Liver (tissue), 3 donors: ENCODE data around the gene ALDH2.

Experiments used
- ATF3 ChIP-seq: IDR thresholded peaks from 2 replicates; pipeline ENCODE4 v1.6.1; 2016; ENCODE audit warnings: antibody characterized with exemption
- CTCF ChIP-seq: fragments of 150-350 bp; IDR thresholded peaks from 2 replicates; pipeline ENCODE4 v1.5.1; 2017; ENCODE audit warnings: improper control_type of control experiment, low read depth, low read length; ENCODE audit not compliant: missing input control
- FOXA2 ChIP-seq: IDR thresholded peaks from 2 replicates; pipeline ENCODE4 v1.6.1; 2016; ENCODE audit warnings: antibody characterized with exemption
- HNF4G ChIP-seq: IDR thresholded peaks from 2 replicates; pipeline ENCODE4 v1.6.1; 2016; ENCODE audit warnings: antibody characterized with exemption
- JUND ChIP-seq, 2 donors: IDR thresholded peaks; 2 replicates each; pipeline ENCODE4 v1.6.1; 2016; ENCODE audit warnings: antibody characterized with exemption in 2 of 2
- MAX ChIP-seq: IDR thresholded peaks from 2 replicates; pipeline ENCODE4 v1.6.1; 2016; ENCODE audit warnings: antibody characterized with exemption
- NR2F2 ChIP-seq: IDR thresholded peaks from 2 replicates; pipeline ENCODE4 v1.6.1; 2016; ENCODE audit warnings: antibody characterized with exemption
- RAD21 ChIP-seq, 2 donors: IDR thresholded peaks; 2 replicates each; pipeline ENCODE4 v1.6.1; 2016; ENCODE audit warnings: antibody characterized with exemption in 2 of 2, mild to moderate bottlenecking in 2 of 2
- REST ChIP-seq: IDR thresholded peaks from 2 replicates; pipeline ENCODE4 v1.6.1; 2016; ENCODE audit warnings: antibody characterized with exemption, mild to moderate bottlenecking
- SP1 ChIP-seq: IDR thresholded peaks from 2 replicates; pipeline ENCODE4 v1.6.1; 2018; ENCODE audit warnings: antibody characterized with exemption, mild to moderate bottlenecking
- TAF1 ChIP-seq: conservative IDR thresholded peaks from 2 replicates; pipeline ENCODE4 v1.6.1; 2016; ENCODE audit warnings: antibody characterized with exemption, mild to moderate bottlenecking
- YY1 ChIP-seq: IDR thresholded peaks from 2 replicates; pipeline ENCODE4 v1.6.1; 2016; ENCODE audit warnings: antibody characterized with exemption, mild to moderate bottlenecking
- ZBTB33 ChIP-seq: IDR thresholded peaks from 2 replicates; pipeline ENCODE4 v1.6.1; 2016; ENCODE audit warnings: antibody characterized with exemption
- donor health status: healthy.
- donor health status: healthy.

- no peak for TF ChIP-seq TAF1
- no peak for TF ChIP-seq CTCF
- TF ChIP-seq MAX, result no peak
- no peak for TF ChIP-seq YY1
- TF ChIP-seq RAD21 (IDR thresholded peaks at IDR 0.05), result no peak
- TF ChIP-seq FOXA2, result no peak
- no peak for TF ChIP-seq REST
- no peak for TF ChIP-seq ATF3
- no peak for TF ChIP-seq NR2F2
- TF ChIP-seq JUND (IDR thresholded peaks at IDR 0.05), result no peak
- no peak for TF ChIP-seq ZBTB33
- TF ChIP-seq SP1, result no peak
- TF ChIP-seq HNF4G, result no peak
These were observed 13.4 kb downstream of the ALDH2 start for GRCh38 chr12:111780166-111780565.
